22Rv1 (cell line): ENCODE data around the gene USP34.

Source experiments
- H3K27ac ChIP-seq: fragments of 450-650 bp; 2 replicates; pipeline ENCODE4 v1.5.1; 2017
- CTCF ChIP-seq: fragments of 450-650 bp; IDR thresholded peaks from 2 replicates; pipeline ENCODE4 v1.5.1; 2017; ENCODE audit warnings: mild to moderate bottlenecking
- ZFX ChIP-seq: fragments of 450-650 bp; IDR thresholded peaks from 2 replicates; pipeline ENCODE4 v1.6.1; 2017; ENCODE audit warnings: antibody characterized with exemption, borderline replicate concordance

The USP34 gene

GRCh38 chr2:61499060-61499459 lies 28.2 kb upstream of the USP34 start:
- TF ChIP-seq CTCF (no peak), ZFX (no peak)
- H3K27ac ChIP-seq: no peak overlapping the region

GRCh38 chr2:61493523-61493942 lies 22.6 kb upstream of the USP34 start:
- no peak for TF ChIP-seq CTCF
- TF ChIP-seq ZFX: no peak
- peak overlapping the region; percentile 6; the same call in 1 of the 2 replicates for H3K27ac ChIP-seq

- H3K27ac ChIP-seq: no peak overlapping the region
- TF ChIP-seq ZFX: no peak
- TF ChIP-seq CTCF: no peak
Measured at GRCh38 chr2:61492476-61492875, 21.6 kb upstream of the USP34 start.

GRCh38 chr2:61485281-61485680 lies 14.4 kb upstream of the USP34 start:
- TF ChIP-seq CTCF (no peak), ZFX (no peak)

GRCh38 chr2:61478086-61478485 lies 7.2 kb upstream of the USP34 start:
- H3K27ac ChIP-seq: peak overlapping the region; percentile 14; the same call in 1 of the 2 replicates
- no peak for TF ChIP-seq ZFX
- no peak for TF ChIP-seq CTCF

More at GRCh38 chr2:61485281-61485680, 14.4 kb upstream of the USP34 start:
- H3K27ac ChIP-seq: no peak overlapping the region

- H3K27ac ChIP-seq: peak overlapping the region; percentile 14
Measured at GRCh38 chr2:61476929-61477589, 6.2 kb upstream of the USP34 start.

- TF ChIP-seq CTCF: no peak
- no peak for TF ChIP-seq ZFX
- H3K27ac ChIP-seq: peak overlapping the region; percentile 91
Measured at GRCh38 chr2:61471905-61472805, 1.3 kb upstream of the USP34 start.
